HG02588 (cell line): ENCODE measurements around the gene SPRING1.
"Not testable (repeated sequence)": the region's sequence is repeated elsewhere in the genome, so short reads cannot be mapped to it uniquely, and the experiment has no call there.

ENCODE experiments used
- ATAC-seq: cut with Tn5 transposase; IDR thresholded peaks from one replicate; pipeline ENCODE4 v1.9.1; 2021; ENCODE audit warnings: mild to moderate bottlenecking, moderate library complexity; ENCODE audit not compliant: unreplicated experiment

SPRING1 gene

GRCh38 chr12:116742787-116743186 lies 4.9 kb upstream of the SPRING1 start:
- ATAC-seq, result not testable (repeated sequence)

DNA sequence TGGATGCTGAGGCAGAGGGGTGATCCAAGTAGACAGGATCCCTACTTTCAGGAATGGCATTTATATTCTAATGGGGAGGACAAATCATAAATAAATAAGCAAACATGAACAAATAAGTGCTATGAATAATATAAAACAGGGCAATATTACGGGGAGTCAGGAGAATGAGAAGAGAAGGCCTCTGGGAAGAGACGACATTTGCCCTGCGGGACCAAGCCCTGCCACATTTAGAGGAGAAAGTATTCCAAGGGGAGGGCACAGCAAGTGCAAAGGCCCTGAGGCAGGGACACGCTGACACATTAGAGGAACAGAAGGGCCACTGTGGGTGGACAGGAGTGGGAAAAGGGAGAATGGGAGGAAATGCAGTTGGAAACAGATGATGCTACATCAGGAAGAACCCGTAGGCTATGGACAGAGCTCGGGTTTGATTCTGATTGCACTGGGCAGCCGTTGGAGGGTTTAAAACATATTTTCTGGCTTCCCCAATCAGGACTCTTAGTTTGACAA lies 1.6 kb upstream of the SPRING1 start:
- ATAC-seq, result no peak

DNA sequence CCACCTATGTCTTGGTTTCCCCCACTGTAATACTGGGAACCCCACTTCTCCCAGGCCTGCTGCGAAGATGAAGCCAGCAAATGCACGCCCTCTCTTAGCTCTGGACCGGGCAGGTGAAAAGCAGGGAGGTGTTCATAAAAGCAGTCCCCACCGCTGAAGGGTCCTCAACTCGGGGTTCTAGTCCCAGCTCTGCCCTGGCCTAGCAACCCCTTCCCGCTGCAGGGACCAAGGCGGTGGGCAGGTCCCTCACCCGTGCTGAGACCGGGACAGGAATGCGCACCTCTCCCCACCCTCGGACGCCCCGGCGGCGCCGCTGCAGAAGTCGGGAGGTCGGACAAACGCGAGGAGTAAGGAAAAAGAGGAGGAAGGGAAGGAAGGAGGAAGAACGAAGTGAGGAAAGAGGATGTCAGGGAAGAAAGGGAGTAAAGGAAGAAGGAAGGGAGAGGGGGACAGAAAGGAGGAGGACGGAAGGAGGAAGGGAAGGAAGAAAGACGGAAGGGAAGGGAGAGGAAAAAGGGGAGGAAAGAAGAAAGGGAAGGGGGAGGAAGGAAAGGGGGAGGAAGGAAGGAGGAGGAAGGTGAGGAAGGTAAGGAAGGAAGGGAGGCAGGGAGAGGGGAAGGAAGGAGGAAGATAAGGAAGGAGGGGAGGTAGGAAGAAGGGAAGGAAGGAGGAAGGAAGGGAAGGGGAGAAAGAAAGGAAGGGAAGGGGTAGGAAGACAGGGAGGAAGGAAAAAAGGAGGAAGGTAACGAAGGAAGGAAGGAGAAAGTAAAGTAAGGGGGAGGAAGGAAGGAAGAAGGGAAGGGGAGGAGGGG lies 701 bp downstream of the SPRING1 start:
- ATAC-seq, result no peak

DNA sequence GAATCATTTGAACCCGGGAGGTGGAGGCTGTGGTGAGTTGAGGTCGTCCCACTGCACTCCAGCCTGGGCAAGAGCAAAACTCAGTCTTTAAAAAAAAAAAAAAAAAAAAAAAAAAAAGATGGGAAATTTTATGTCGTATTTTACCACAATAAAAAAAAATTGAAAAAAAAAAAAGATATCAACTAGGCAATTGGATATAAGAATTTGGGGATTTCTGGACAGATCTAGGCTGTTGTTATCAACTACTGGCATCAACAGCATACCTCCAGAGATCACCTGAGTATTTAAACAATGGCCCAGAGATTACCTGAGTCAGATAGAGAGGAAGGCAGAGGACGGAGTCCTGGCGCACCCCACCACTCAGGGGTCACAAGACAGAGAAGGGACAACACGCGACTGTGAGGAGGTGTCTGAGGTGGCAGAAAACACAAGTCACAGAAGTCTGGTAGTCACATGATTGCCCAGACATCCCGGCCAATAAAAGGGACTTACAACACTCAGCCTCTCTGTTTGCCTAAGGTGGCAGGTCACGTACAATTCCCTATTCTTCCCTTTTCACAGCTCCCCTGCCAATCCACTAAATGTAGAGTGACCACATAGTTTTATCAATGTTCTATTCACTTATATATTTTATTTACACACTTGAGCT lies 1.8 kb downstream of the SPRING1 start:
- ATAC-seq, result no peak

- no peak for ATAC-seq
These were observed 2.8 kb downstream of the SPRING1 start for GRCh38 chr12:116735084-116735483.

GRCh38 chr12:116734156-116734768 lies 3.6 kb downstream of the SPRING1 start:
- ATAC-seq, result no peak

DNA sequence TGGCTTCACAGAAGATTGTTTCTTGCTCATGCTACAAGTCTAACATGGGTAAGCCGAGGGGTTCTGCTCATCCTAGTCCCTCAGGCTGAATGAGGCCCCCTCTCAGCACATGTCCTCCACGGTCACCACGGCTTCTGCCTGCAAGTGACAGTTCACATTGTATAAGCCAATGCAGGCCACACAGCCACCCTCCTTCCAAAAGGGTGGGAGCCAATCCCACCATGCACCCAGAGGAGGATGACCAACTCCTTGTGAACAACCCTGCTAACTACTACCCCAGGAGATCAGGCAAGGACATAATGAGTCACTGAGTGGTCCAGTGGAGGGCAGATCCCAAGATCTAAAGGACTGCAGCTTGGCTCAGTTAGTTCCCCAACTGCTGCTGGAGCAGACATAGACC lies 6.1 kb downstream of the SPRING1 start:
- ATAC-seq, result no peak

DNA sequence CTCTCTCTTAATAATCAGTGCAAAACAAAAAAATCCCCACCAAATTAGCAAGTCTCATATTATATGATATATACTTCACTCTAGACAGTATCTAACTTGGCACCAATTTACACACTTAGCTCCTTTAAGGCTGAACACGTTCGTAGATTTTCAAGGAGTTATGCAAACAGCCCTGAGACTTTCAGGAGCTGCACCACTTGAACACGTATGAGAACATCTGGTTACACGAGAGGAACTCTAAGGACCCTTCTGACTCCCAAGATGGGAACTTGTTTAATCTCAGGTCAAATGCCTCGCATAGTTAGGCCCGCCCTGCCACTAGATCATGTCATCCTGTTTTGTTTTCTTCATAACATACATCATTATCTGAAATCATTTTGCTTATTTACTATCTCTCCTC lies 10.0 kb downstream of the SPRING1 start:
- ATAC-seq, result no peak

DNA sequence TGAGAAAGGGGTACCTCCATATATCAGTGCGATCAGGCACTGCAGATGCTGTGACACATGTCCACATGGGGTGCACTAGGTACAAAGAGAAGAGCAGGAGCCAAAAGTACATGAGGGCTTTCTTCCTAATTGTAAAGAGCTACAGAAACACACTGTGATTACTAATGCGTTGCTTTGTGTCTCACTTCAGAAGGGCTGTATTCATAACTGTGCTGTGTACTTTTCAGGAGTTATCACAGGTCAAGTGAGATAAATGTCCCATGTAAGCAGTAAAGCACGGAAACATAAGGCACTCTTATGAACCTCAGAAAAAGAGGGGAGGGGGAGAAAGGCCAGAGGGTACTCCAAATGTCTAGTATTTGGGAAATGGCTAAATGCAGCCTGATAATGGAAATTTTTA lies 10.6 kb downstream of the SPRING1 start:
- ATAC-seq, result no peak

GRCh38 chr12:116726694-116727093 lies 11.2 kb downstream of the SPRING1 start:
- no peak for ATAC-seq

DNA sequence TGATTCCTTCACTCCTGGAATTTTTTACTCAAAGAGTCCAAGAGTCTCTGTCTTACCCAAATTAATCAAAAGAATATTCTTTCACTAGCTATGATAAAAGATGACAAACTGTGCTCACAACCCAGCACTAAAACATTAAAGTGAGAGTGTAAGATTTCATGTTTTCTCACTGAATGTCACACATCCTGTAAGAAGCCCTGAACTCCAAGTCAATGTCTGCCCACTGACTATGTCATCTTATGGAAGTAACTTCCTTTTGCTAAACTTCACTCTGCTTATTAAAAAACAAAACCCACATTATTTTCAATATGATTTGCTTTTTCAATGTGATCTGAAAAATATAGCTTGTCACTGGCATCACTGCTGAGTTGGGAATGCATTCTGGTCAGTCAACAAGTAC lies 15.6 kb downstream of the SPRING1 start:
- no peak for ATAC-seq

GRCh38 chr12:116719731-116720528 lies 17.9 kb downstream of the SPRING1 start:
- ATAC-seq, result no peak

GRCh38 chr12:116718655-116719454 lies 19.0 kb downstream of the SPRING1 start:
- ATAC-seq, result no peak

DNA sequence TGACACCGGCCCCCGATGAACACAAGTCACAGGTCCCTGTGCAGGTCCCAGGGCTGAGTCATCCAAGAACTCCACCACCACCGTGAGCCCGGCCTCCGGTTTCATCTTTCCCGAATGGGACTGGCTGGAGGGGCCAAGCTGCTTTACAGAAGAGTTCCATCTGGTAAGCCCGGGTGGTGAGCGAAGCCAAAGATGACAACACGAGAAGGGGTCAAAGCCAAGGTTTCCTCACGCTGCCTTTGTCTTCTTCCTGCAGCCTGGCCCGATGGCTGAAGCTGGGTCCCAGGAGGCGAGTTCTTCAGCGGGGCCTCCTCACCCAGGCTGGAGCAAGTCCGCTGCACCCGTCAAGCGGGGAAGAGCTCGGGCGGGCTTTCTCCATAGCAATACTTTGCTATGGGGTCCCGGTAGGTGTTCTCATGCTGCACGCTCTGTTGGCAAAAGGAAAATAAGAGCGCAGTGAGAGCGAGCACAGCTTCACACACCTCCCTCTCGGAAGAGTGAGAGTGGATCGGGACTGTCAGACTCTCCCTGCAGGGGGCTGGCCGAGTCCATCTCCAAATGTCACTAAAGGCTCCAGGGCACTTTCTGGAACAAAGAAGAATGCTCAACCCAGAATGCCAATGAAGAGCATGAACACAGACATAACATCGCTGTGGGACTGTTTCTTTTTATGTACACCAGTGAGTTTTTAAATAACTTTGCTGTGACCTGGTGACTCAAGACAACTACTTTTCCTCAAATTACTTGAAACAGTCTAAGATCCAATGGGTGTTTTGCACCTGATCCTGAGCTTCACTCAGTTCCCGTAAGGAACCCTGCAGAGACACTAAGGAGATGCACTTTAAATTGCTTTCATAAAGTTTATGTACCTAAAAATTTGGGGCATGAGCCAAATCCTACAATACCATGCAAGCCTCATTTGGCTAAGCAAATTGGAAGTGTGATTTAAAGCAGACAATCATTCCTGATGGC lies 20.1 kb downstream of the SPRING1 start:
- ATAC-seq, result no peak

DNA sequence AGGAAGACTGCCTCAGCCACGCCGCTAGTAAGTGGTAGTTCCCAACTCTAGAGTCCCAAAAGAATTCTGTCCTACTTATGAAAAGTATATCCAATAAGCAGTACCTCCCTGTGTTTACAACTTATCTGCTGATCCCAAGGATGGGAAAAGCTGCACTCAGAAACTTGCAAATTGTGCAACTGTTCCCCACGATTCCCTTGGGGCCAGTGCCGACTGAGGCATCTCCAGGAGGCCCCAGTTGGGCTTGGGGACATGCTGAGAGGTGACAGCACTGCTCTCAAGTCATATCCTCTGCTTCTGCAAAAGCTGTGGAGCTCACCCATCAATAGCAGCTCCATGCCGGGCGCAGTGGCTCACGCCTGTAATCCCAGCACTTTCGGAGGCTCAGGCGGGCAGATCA lies 23.7 kb downstream of the SPRING1 start:
- ATAC-seq, result no peak

- no peak for ATAC-seq
These were observed 24.3 kb downstream of the SPRING1 start for GRCh38 chr12:116713527-116713926.

GRCh38 chr12:116712458-116713303 lies 25.2 kb downstream of the SPRING1 start:
- no peak for ATAC-seq
